HFF-Myc (cell line): ENCODE results near the gene SYP.

Experiments
- DNase-seq: peaks from one replicate; pipeline ENCODE4 v3.0.0-alpha.2; 2011; ENCODE audit warnings: low read depth; ENCODE audit errors: extremely low read depth
- H3K4me3 ChIP-seq: replicated peaks from 2 replicates; pipeline ENCODE4 v1.5.1; 2011; ENCODE audit warnings: low read depth, mild to moderate bottlenecking, control low read depth, low read length
- CTCF ChIP-seq: IDR thresholded peaks from 2 replicates; pipeline ENCODE4 v1.5.1; 2012; ENCODE audit warnings: mild to moderate bottlenecking, low read depth, low read length, control low read depth; ENCODE audit errors: missing control alignments

The SYP gene

DNA sequence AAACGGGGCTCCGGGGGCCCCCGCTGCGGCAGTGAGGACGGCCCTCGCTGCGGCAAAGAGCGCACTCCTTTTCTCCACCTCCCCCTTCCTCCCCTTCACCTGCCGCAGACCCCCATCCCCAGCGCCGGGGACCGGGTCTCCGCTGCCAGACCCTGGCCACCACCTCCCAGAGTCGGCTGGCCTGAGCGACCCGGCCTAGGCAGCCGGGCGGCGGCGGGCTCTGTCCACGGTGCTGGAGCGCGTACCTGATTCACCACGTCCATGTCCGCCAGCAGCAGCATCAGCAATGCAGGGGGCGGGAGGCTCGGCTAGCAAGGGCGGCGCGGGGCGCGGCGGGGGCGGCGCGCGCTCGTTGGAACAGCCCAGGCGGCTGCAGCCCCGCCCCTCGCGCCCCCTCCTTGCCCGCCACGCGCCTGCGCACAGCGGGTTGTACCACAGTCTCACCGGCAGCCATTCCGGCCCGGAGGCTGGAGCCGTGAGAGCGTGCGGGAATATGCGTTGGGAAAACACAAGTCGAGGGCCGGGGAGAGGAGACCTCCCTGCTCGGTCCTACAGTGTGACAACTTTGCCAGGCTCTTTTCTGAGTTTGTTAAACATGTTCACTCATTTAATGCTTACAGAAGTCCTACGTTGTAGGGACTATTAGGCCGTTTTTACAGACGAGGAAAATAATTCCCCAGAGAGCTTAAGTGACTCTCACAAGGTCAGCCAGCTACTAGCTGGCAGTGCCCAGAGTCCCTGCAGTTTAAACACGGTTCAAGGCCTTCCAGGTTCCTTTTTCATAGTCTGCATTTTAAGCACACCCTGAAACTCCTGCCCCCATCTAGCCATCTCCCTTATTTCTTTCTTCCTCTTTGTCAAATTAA, at the start of gene SYP:
TSS of gene SYP (minus strand) at position 288 of the 866 bp plus-strand sequence. CDS start at position 281, 7 bp downstream.
- H3K4me3 ChIP-seq, result no peak within 1 kb of the TSS; the same call in 1 of the 2 replicates
- no peak for DNase-seq
- TF ChIP-seq CTCF, result no peak

DNA sequence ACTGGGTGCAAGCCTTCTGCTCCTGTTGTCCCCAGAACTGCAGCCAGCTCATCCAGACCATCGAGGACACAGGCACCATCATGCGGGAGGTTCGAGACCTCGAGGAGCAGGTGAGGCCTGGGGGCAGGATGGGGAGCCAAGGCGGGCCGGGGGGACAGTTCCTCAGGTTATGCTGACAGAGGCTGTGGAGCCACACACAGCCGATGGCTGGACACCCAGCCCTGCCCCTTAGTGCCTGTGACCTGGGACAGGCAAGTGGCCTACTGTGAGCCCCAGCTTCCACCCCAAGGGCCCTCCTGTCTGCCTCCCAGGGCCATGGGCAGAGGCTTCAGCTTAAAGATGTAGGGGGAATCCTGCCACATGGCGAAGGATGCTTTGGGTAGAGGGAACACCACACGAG, 49.6 kb upstream of the SYP start:
- DNase-seq, result no peak
- TF ChIP-seq CTCF, result no peak
- H3K4me3 ChIP-seq, result no peak overlapping the region

- TF ChIP-seq CTCF, result no peak
- H3K4me3 ChIP-seq, result no peak overlapping the region
Measured at GRCh38 chrX:49249071-49249470, 49.1 kb upstream of the SYP start.

DNA sequence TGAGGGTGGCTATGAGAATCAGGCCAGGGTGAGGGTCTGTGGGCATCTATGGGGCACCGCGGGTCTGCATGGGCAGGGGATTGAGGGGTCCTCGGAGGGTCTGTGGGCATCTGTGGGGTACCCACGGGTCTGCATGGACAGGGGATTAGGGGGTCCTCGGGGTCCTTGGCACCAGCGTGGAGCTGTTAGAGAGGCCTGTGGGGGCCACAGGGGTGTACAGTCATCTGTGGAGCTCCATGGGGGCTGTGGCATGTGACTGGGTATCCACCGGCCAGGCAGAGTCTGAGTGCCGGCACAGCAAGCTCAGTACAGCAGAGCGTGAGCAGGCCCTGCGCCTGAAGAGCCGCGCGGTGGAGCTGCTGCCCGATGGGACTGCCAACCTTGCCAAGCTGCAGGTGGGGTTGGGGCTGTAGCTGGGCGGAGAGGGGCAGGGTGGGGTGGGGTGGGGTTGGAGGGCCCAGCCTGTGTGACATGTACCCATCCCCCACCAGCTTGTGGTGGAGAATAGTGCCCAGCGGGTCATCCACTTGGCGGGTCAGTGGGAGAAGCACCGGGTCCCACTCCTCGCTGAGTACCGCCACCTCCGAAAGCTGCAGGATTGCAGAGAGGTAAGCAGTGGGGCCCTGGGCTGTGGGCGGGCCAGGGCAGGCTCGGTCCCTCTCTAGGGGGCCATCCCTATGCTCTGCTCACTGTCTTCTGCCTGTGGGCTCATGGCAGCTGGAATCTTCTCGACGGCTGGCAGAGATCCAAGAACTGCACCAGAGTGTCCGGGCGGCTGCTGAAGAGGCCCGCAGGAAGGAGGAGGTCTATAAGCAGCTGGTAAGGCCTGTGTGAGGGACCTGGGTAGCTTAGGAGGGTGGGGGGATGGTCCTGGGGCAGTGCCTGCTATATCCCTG, 48.2 kb upstream of the SYP start:
- H3K4me3 ChIP-seq, result no peak overlapping the region
- no peak for DNase-seq

More at GRCh38 chrX:49249071-49249470, 49.1 kb upstream of the SYP start:
- no peak for DNase-seq

DNA sequence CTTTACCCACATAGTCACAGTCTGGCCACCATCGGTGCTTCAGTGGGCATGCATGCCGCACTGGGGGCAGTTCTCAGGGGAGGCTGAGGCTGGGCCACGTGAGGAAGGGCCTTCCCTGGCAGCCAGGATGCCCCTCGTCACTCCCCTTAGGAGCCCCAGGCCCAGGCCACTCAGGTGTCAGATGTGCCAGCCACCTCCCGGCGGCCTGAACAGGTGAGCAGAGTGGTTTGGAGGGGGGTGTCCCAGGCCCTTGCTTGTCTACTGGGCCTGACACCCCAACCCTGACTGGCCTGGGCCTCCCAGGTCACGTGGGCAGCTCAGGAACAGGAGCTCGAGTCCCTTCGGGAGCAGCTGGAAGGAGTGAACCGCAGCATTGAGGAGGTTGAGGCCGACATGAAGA, 47.4 kb upstream of the SYP start:
- no peak for TF ChIP-seq CTCF
- DNase-seq, result no peak

More for the DNA sequence above, 48.2 kb upstream of the SYP start:
- no peak for TF ChIP-seq CTCF

GRCh38 chrX:49246541-49246940, 46.5 kb upstream of the SYP start:
- H3K4me3 ChIP-seq, result no peak overlapping the region
- no peak for TF ChIP-seq CTCF
- DNase-seq, result no peak

More for the DNA sequence above, 47.4 kb upstream of the SYP start:
- H3K4me3 ChIP-seq, result no peak overlapping the region
